ENCODE results near the gene PXK.
"Not testable (repeated sequence)": the region's sequence is repeated elsewhere in the genome, so short reads cannot be mapped to it uniquely, and the experiment has no call there.

PXK gene

DNA sequence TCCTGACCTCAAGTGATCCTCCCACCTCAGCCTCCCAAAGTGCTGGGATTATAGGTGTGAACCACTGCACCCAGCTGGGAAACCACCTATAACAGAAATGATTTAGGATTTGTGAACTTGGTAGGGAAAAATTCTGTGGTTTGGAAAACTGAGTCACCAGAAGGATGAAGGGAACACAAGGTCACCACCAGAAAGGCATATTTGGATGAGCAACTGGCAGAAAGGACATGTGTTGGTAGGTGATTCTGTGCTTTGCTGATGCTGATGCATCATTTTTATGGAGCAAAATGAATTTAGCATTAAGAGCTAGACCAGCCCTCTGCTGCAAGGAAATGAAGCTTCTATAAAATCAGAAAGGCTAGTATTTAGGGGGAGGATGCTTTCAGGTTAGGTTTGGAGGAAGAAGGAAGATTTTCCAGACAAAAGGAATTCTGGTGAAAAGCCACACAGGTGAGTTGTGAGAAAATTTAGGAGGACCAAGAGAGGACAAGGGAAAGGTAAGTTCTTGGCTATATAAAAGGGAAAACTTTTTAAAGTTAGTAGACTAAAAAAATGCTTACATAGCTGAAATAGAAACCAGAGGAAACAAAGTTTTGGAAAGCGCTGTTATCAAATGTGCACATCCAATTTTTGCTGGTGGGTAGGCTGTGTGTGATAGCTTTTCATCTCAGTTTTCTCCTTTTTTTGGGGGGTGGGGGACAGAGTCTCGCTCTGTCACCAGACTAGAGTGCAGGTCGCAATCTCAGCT, 3.6 kb downstream of the PXK start:
- peaks cover 27% of the 10 kb centered on the region for H3K27me3 ChIP-seq (ENCODE audit: control insufficient read depth, insufficient read depth, low read length)
- H3K4me1 ChIP-seq (ENCODE audit: control insufficient read depth, low read depth, low read length) = no peaks in the 10 kb centered on the region
- no peaks in the 10 kb centered on the region for H3K9me3 ChIP-seq (ENCODE audit: control insufficient read depth, low read depth, low read length)
- H3K36me3 ChIP-seq (ENCODE audit: control insufficient read depth, low read depth, low read length) = no peaks in the 10 kb centered on the region
- no peak overlapping the region for H3K27ac ChIP-seq (ENCODE audit: low read length)
- H3K4me3 ChIP-seq (ENCODE audit: low read length) = no peak overlapping the region
- no peak overlapping the region for H3K9ac ChIP-seq (ENCODE audit: low read length)

DNA sequence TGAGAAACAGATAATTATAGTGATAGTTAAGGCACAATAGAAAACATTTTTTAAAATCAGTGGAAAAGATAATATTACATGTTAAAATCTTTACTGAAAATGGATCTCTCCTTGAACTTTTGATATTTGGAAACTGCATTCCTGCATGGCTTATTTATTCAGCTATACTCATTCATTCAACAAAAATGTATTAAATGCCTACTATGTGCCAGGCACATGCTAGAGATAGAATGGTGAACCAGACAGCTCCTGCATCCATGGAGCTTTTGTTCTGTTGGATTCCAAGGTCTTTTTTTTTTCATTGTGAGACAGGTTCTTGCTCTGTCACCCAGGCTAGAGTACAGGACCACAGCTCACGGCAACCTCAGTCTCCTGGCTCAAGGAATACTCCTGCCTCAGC, 4.5 kb downstream of the PXK start:
- Histone ChIP-seq H3K36me3 (ENCODE audit: control insufficient read depth, low read depth, low read length) (no peaks in the 10 kb centered on the region), H3K27me3 (ENCODE audit: control insufficient read depth, insufficient read depth, low read length) (peaks cover 19% of the 10 kb centered on the region), H3K4me1 (ENCODE audit: control insufficient read depth, low read depth, low read length) (no peaks in the 10 kb centered on the region), H3K27ac (ENCODE audit: low read length) (no peak overlapping the region), H3K9me3 (ENCODE audit: control insufficient read depth, low read depth, low read length) (no peaks in the 10 kb centered on the region), H3K9ac (ENCODE audit: low read length) (no peak overlapping the region), H3K4me3 (ENCODE audit: low read length) (no peak overlapping the region)

DNA sequence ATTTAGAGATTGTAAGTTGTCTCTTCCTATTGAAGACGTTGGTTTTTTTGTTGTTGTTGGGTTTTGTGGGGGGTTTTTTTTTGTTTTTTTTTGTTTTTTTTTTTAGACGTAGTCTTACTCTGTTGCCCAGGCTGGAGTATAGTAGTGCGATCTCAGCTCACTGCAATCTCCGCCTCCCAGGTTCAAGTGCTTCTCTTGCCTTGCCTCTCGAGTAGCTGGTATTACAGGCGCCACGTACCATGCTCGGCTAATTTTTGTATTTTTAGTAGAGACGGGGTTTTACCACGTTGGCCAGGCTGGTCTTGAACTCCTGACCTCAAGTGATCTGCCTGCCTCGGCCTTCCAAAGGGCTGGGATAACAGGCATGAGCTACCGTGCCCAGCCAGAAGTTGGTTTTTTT, 6.5 kb downstream of the PXK start:
- H3K36me3 ChIP-seq (ENCODE audit: control insufficient read depth, low read depth, low read length); H3K9me3 ChIP-seq (ENCODE audit: control insufficient read depth, low read depth, low read length); H3K4me1 ChIP-seq (ENCODE audit: control insufficient read depth, low read depth, low read length); H3K9ac ChIP-seq (ENCODE audit: low read length); H3K4me3 ChIP-seq (ENCODE audit: low read length); H3K27ac ChIP-seq (ENCODE audit: low read length); H3K27me3 ChIP-seq (ENCODE audit: control insufficient read depth, insufficient read depth, low read length): not testable (repeated sequence)

DNA sequence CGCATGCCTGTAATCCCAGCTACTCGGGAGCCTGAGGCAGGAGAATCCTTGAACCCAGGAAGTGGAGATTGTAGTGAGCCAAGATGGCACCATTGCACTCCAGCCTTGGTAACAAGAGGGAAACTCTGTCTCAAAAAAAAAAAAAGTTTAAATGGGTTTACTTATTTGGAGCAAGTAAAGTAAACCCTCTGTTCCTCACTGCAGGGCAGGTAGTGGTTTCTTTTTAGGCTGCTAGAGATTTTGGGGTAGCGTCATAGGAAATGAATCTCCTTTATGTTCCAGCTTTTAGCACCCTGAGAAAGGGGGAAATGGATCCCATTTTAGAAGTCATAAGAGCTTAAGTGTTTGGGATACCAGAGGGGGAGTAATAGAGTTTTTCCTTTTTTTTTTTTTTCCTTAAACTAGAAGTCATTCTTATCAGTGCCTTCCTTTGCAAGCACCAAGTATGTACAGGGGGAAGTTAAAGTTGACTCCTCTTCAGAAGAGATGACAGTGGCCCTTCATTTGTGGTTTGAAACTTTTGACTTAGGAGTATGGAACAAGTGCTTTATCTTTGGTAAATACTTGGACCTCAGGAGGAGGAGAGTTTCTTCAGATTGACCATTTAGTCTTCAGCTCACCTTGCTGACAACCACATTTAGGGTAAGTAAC, 8.0 kb downstream of the PXK start:
- Histone ChIP-seq H3K27ac (ENCODE audit: low read length) (no peak overlapping the region), H3K27me3 (ENCODE audit: control insufficient read depth, insufficient read depth, low read length) (no peaks in the 10 kb centered on the region), H3K36me3 (ENCODE audit: control insufficient read depth, low read depth, low read length) (no peaks in the 10 kb centered on the region), H3K9me3 (ENCODE audit: control insufficient read depth, low read depth, low read length) (no peaks in the 10 kb centered on the region), H3K9ac (ENCODE audit: low read length) (no peak overlapping the region), H3K4me1 (ENCODE audit: control insufficient read depth, low read depth, low read length) (no peaks in the 10 kb centered on the region), H3K4me3 (ENCODE audit: low read length) (no peak overlapping the region)

DNA sequence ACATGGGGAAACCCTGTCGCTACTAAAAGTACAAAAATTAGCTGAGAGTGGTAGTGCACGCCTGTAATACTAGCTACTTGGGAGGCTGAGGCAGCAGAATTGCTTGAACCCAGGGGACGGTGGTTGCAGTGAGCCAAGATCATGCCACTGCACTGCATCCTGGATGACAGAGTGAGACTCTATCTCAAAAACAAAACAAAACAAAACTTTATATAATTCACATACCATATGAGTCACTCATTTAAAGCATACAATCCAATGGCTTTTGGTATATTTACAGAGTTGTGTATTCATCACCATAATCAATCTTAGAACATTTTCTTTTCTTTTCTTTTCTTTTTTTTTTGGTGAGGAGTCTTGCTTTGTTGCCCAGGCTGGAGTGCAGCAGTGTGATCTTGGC, 8.7 kb downstream of the PXK start:
- Histone ChIP-seq H3K9ac (ENCODE audit: low read length) (no peak overlapping the region), H3K27ac (ENCODE audit: low read length) (no peak overlapping the region), H3K27me3 (ENCODE audit: control insufficient read depth, insufficient read depth, low read length) (no peaks in the 10 kb centered on the region), H3K4me3 (ENCODE audit: low read length) (no peak overlapping the region), H3K4me1 (ENCODE audit: control insufficient read depth, low read depth, low read length) (no peaks in the 10 kb centered on the region), H3K36me3 (ENCODE audit: control insufficient read depth, low read depth, low read length) (no peaks in the 10 kb centered on the region), H3K9me3 (ENCODE audit: control insufficient read depth, low read depth, low read length) (no peaks in the 10 kb centered on the region)

DNA sequence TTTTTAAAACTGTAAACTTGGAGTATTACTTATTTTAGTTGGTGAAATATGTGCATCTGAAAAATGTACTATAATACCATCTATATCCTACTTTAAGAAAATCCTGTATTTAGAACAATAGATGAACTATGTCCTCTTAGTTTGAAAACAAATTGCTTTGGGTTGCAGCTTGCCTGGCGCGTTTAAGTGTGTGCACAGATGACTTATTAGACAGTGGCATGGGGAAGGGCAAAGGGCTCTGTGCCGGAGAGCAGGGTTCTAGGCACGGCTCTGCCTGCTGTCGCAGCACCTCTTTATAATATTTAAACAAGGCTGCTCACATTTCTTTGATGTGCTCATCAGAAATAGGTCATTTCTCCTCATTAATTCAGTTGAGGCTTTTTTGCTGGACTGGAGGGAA, 10.0 kb downstream of the PXK start:
- no peaks in the 10 kb centered on the region for H3K4me1 ChIP-seq (ENCODE audit: control insufficient read depth, low read depth, low read length)
- no peak overlapping the region for H3K4me3 ChIP-seq (ENCODE audit: low read length)
- H3K27me3 ChIP-seq (ENCODE audit: control insufficient read depth, insufficient read depth, low read length) = no peaks in the 10 kb centered on the region
- no peaks in the 10 kb centered on the region for H3K9me3 ChIP-seq (ENCODE audit: control insufficient read depth, low read depth, low read length)
- no peak overlapping the region for H3K9ac ChIP-seq (ENCODE audit: low read length)
- H3K36me3 ChIP-seq (ENCODE audit: control insufficient read depth, low read depth, low read length) = no peaks in the 10 kb centered on the region
- no peak overlapping the region for H3K27ac ChIP-seq (ENCODE audit: low read length)

DNA sequence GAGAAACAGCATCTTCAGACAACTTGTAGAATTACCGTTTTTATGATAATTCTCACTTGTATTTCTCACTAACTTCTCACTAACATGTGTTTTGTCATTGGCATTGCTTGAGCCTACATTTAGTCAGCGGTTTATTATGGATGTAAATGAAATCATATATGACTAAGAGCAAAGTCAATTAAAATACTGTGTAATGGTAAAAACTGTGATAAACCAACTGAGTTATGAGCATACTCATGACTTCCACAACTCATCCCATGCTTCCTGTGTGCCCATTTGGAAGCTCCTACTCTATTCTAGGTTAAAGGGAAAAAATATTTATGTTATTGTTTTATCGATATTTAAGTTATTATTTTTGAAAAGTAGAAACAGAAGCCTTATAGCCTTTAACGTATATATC, 12.8 kb downstream of the PXK start:
- Histone ChIP-seq H3K4me3 (ENCODE audit: low read length) (no peak overlapping the region), H3K9me3 (ENCODE audit: control insufficient read depth, low read depth, low read length) (no peaks in the 10 kb centered on the region), H3K4me1 (ENCODE audit: control insufficient read depth, low read depth, low read length) (no peaks in the 10 kb centered on the region), H3K9ac (ENCODE audit: low read length) (no peak overlapping the region), H3K27me3 (ENCODE audit: control insufficient read depth, insufficient read depth, low read length) (no peaks in the 10 kb centered on the region), H3K27ac (ENCODE audit: low read length) (no peak overlapping the region), H3K36me3 (ENCODE audit: control insufficient read depth, low read depth, low read length) (no peaks in the 10 kb centered on the region)

DNA sequence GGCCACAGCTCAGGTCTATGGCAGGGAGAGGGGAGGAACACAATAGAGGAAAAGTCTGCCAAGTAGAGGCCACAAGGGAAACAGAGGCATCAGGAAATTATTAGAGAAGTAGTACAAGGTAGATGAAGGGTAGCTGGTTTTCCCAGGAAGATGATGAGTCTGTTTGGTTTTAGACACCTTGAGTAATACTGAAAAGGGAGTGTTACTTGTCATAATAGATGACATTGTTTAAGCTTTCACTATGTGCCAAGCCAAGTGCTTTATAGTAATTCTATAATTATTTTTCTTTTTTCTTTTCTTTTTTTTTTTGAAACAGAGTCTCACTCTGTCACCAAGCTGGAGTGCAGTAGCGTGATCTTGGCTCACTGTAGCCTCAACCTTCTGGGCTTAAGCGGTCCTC, 13.7 kb downstream of the PXK start:
- no peaks in the 10 kb centered on the region for H3K27me3 ChIP-seq (ENCODE audit: control insufficient read depth, insufficient read depth, low read length)
- H3K27ac ChIP-seq (ENCODE audit: low read length) = no peak overlapping the region
- no peak overlapping the region for H3K9ac ChIP-seq (ENCODE audit: low read length)
- H3K4me3 ChIP-seq (ENCODE audit: low read length) = no peak overlapping the region
- no peaks in the 10 kb centered on the region for H3K36me3 ChIP-seq (ENCODE audit: control insufficient read depth, low read depth, low read length)
- no peaks in the 10 kb centered on the region for H3K9me3 ChIP-seq (ENCODE audit: control insufficient read depth, low read depth, low read length)
- no peaks in the 10 kb centered on the region for H3K4me1 ChIP-seq (ENCODE audit: control insufficient read depth, low read depth, low read length)

DNA sequence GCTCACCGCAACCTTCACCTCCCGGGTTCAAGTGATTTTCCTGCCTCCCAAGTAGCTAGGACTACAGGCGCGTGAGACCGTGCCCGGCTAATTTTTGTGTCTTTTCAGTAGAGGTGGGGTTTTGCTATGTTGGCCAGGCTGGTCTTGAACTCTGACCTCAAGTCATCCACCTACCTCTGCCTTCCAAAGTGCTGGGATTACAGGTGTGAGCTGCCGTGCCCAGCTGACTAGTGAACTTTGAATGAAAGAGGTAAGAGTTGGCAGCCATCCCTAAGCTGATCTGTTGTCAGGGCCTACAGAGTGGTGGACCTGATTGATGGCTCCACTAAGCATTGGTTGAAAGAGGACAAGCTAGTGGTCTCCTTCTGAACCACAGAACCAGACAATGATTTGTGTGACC, 15.3 kb downstream of the PXK start:
- Histone ChIP-seq H3K36me3 (ENCODE audit: control insufficient read depth, low read depth, low read length) (no peaks in the 10 kb centered on the region), H3K9ac (ENCODE audit: low read length) (no peak overlapping the region), H3K27ac (ENCODE audit: low read length) (no peak overlapping the region), H3K4me3 (ENCODE audit: low read length) (no peak overlapping the region), H3K9me3 (ENCODE audit: control insufficient read depth, low read depth, low read length) (no peaks in the 10 kb centered on the region), H3K27me3 (ENCODE audit: control insufficient read depth, insufficient read depth, low read length) (no peaks in the 10 kb centered on the region), H3K4me1 (ENCODE audit: control insufficient read depth, low read depth, low read length) (peaks cover 6% of the 10 kb centered on the region)

DNA sequence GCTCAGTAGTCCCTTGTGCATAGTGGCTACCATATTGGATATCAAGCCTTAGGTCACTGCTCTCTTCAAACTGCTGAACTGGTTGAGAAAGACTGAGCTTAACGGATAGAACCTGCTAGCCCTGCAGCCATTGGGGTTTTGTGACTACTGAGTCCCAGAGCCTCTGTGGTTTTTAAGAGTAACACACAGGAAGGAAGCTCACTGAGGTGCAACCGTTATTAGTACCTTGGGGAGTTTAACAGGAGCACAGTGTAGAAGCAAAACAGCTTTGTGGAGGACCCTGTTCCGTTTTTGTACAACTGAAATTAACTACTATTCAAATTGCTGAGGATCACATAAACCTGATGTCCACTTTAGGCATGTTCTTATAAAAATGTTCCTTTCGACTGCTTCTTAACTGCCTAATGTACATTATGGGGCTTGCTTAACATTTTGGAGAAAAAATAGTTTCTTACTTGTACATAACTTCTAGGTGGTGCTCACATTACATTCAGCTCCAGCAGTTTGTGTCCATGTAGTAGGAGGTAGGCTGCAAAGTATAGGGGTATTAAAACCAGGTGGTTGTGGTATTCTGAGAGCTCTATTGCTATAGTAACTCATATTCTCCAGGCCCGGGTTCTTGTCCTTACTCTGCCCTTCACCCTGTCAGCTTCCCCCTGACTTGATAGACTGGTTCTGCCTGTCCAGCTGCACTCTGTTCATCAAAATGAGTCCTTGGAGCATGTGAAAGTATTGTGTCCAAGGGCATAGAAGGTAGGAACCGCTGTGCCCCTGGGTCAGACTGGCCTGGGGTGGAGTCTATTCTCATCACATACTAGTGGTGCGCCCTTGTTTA, 17.3 kb downstream of the PXK start:
- Histone ChIP-seq H3K9me3 (ENCODE audit: control insufficient read depth, low read depth, low read length) (no peaks in the 10 kb centered on the region), H3K4me1 (ENCODE audit: control insufficient read depth, low read depth, low read length) (peaks cover 6% of the 10 kb centered on the region), H3K9ac (ENCODE audit: low read length) (no peak overlapping the region), H3K27me3 (ENCODE audit: control insufficient read depth, insufficient read depth, low read length) (no peaks in the 10 kb centered on the region), H3K36me3 (ENCODE audit: control insufficient read depth, low read depth, low read length) (no peaks in the 10 kb centered on the region), H3K27ac (ENCODE audit: low read length) (no peak overlapping the region), H3K4me3 (ENCODE audit: low read length) (no peak overlapping the region)

DNA sequence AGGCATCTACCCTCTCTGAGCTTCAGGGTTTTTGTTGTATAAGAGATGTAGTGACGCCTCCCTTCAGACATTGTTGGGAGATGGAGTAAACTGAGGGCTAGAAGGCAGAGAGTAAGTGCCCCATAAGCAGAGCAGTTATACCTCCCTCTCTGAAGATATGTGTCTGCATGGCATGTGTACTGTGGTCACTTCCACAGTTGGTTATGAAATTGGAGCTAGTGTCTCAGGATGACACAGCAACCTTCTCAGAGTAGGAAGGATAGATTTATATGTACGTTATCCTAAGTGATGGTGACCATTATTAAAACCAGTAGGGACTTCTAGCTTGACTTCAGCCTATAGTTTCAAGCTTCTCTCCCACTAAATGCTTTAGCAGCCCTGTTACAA, 17.9 kb downstream of the PXK start:
- no peaks in the 10 kb centered on the region for H3K9me3 ChIP-seq (ENCODE audit: control insufficient read depth, low read depth, low read length)
- no peaks in the 10 kb centered on the region for H3K27me3 ChIP-seq (ENCODE audit: control insufficient read depth, insufficient read depth, low read length)
- H3K4me3 ChIP-seq (ENCODE audit: low read length) = no peak overlapping the region
- no peak overlapping the region for H3K9ac ChIP-seq (ENCODE audit: low read length)
- peaks cover 6% of the 10 kb centered on the region for H3K4me1 ChIP-seq (ENCODE audit: control insufficient read depth, low read depth, low read length)
- no peak overlapping the region for H3K27ac ChIP-seq (ENCODE audit: low read length)
- no peaks in the 10 kb centered on the region for H3K36me3 ChIP-seq (ENCODE audit: control insufficient read depth, low read depth, low read length)
